ENCODE results near the gene ATAD5. TPM values are rescaled to one million over a fixed set of nuclear protein-coding genes. Genes with fewer than 3 reads are reported as not detected.

ATAD5 gene
- total RNA-seq, 1 experiment from 2014 or later: 26.0 TPM

GRCh38 chr17:30831663-30832437 is at the start of gene ATAD5 (continued):
- TF ChIP-seq TEAD1 (CRISPR knock-in tag; IDR thresholded peaks at IDR 0.05): peak; percentile 83
- TF ChIP-seq ATF1 (CRISPR knock-in tag; IDR thresholded peaks at IDR 0.05): no peak
- TF ChIP-seq, protein P1, sequence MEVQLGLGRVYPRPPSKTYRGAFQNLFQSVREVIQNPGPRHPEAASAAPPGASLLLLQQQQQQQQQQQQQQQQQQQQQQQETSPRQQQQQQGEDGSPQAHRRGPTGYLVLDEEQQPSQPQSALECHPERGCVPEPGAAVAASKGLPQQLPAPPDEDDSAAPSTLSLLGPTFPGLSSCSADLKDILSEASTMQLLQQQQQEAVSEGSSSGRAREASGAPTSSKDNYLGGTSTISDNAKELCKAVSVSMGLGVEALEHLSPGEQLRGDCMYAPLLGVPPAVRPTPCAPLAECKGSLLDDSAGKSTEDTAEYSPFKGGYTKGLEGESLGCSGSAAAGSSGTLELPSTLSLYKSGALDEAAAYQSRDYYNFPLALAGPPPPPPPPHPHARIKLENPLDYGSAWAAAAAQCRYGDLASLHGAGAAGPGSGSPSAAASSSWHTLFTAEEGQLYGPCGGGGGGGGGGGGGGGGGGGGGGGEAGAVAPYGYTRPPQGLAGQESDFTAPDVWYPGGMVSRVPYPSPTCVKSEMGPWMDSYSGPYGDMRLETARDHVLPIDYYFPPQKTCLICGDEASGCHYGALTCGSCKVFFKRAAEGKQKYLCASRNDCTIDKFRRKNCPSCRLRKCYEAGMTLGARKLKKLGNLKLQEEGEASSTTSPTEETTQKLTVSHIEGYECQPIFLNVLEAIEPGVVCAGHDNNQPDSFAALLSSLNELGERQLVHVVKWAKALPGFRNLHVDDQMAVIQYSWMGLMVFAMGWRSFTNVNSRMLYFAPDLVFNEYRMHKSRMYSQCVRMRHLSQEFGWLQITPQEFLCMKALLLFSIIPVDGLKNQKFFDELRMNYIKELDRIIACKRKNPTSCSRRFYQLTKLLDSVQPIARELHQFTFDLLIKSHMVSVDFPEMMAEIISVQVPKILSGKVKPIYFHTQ (CRISPR knock-in tag; IDR thresholded peaks at IDR 0.05): no peak
- TF ChIP-seq FOXJ3 (CRISPR knock-in tag; IDR thresholded peaks at IDR 0.05; ENCODE audit: borderline replicate concordance): no peak
- TF ChIP-seq PRDM15 (CRISPR knock-in tag; IDR thresholded peaks at IDR 0.05): no peak
- peak; percentile 47; the same call in 1 of the 2 replicates for TF ChIP-seq ZNF232 (CRISPR knock-in tag; IDR thresholded peaks at IDR 0.05)
- TF ChIP-seq TP53 (CRISPR knock-in tag; IDR thresholded peaks at IDR 0.05): no peak
- TF ChIP-seq, protein P2, sequence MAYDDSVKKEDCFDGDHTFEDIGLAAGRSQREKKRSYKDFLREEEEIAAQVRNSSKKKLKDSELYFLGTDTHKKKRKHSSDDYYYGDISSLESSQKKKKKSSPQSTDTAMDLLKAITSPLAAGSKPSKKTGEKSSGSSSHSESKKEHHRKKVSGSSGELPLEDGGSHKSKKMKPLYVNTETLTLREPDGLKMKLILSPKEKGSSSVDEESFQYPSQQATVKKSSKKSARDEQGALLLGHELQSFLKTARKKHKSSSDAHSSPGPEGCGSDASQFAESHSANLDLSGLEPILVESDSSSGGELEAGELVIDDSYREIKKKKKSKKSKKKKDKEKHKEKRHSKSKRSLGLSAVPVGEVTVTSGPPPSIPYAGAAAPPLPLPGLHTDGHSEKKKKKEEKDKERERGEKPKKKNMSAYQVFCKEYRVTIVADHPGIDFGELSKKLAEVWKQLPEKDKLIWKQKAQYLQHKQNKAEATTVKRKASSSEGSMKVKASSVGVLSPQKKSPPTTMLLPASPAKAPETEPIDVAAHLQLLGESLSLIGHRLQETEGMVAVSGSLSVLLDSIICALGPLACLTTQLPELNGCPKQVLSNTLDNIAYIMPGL (CRISPR knock-in tag; IDR thresholded peaks at IDR 0.05): peak; percentile 72; the same call in 1 of the 2 replicates
- TF ChIP-seq SOX15 (CRISPR knock-in tag; IDR thresholded peaks at IDR 0.05): no peak
- TF ChIP-seq, protein P3, sequence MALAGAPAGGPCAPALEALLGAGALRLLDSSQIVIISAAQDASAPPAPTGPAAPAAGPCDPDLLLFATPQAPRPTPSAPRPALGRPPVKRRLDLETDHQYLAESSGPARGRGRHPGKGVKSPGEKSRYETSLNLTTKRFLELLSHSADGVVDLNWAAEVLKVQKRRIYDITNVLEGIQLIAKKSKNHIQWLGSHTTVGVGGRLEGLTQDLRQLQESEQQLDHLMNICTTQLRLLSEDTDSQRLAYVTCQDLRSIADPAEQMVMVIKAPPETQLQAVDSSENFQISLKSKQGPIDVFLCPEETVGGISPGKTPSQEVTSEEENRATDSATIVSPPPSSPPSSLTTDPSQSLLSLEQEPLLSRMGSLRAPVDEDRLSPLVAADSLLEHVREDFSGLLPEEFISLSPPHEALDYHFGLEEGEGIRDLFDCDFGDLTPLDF (CRISPR knock-in tag; IDR thresholded peaks at IDR 0.05): peak; percentile 59; the same call in 1 of the 2 replicates
- TF ChIP-seq AFF4 (CRISPR knock-in tag; IDR thresholded peaks at IDR 0.05; ENCODE audit: borderline replicate concordance): no peak
- TF ChIP-seq ZNF121 (CRISPR knock-in tag; IDR thresholded peaks at IDR 0.05): no peak
- no peak for TF ChIP-seq ZNF532 (CRISPR knock-in tag; IDR thresholded peaks at IDR 0.05; ENCODE audit: borderline replicate concordance)
- TF ChIP-seq EMX1 (CRISPR knock-in tag; IDR thresholded peaks at IDR 0.05): no peak
- TF ChIP-seq JAZF1 (CRISPR knock-in tag; IDR thresholded peaks at IDR 0.05): no peak
- TF ChIP-seq, protein P4, sequence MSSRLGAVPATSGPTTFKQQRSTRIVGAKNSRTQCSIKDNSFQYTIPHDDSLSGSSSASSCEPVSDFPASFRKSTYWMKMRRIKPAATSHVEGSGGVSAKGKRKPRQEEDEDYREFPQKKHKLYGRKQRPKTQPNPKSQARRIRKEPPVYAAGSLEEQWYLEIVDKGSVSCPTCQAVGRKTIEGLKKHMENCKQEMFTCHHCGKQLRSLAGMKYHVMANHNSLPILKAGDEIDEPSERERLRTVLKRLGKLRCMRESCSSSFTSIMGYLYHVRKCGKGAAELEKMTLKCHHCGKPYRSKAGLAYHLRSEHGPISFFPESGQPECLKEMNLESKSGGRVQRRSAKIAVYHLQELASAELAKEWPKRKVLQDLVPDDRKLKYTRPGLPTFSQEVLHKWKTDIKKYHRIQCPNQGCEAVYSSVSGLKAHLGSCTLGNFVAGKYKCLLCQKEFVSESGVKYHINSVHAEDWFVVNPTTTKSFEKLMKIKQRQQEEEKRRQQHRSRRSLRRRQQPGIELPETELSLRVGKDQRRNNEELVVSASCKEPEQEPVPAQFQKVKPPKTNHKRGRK (CRISPR knock-in tag; IDR thresholded peaks at IDR 0.05; ENCODE audit: borderline replicate concordance): no peak
- TF ChIP-seq ZNF138 (CRISPR knock-in tag; conservative IDR thresholded peaks at IDR 0.05): no peak
- no peak for TF ChIP-seq IRF2 (CRISPR knock-in tag; IDR thresholded peaks at IDR 0.05; ENCODE audit: borderline replicate concordance, low read depth)
- no peak for TF ChIP-seq ZNF423 (CRISPR knock-in tag; IDR thresholded peaks at IDR 0.05)
